DOHH2 (cell line): ENCODE data around the gene NECAP2.
"Not testable (repeated sequence)": the region's sequence is repeated elsewhere in the genome, so short reads cannot be mapped to it uniquely, and the experiment has no call there.

Experiments used
- H3F3A ChIP-seq: fragments of 200-600 bp; sonication (generic), shearing (Covaris generic); 2 replicates; pipeline ENCODE4 v1.6.0; 2016; ENCODE audit warnings: antibody characterized with exemption, mild to moderate bottlenecking; ENCODE audit not compliant: control insufficient read depth, insufficient read depth
- H3K27ac ChIP-seq: fragments of 200-600 bp; sonication (generic); 2 replicates; pipeline ENCODE4 v1.5.1; 2014; ENCODE audit warnings: low read depth, mild to moderate bottlenecking, low read length, moderate library complexity
- H3K27me3 ChIP-seq: fragments of 200-600 bp; sonication (generic); 2 replicates; pipeline ENCODE4 v1.6.1; 2014; ENCODE audit warnings: mild to moderate bottlenecking, low read length, mixed read lengths; ENCODE audit not compliant: control insufficient read depth
- H3K36me3 ChIP-seq: fragments of 200-600 bp; sonication (generic); 2 replicates; pipeline ENCODE4 v1.6.1; 2014; ENCODE audit warnings: mild to moderate bottlenecking, low read length, moderate library complexity, mixed read lengths; ENCODE audit not compliant: control insufficient read depth
- H3K4me1 ChIP-seq: fragments of 200-600 bp; sonication (generic); 2 replicates; pipeline ENCODE4 v1.6.1; 2014; ENCODE audit warnings: mild to moderate bottlenecking, low read length, mixed read lengths; ENCODE audit not compliant: control insufficient read depth
- H3K4me2 ChIP-seq: fragments of 200-600 bp; sonication (generic); 2 replicates; pipeline ENCODE4 v1.6.0; 2014; ENCODE audit warnings: mild to moderate bottlenecking, low read length, moderate library complexity
- H3K4me3 ChIP-seq: fragments of 200-600 bp; sonication (generic); 2 replicates; pipeline ENCODE4 v1.5.1; 2014; ENCODE audit warnings: mild to moderate bottlenecking, low read length, mixed read lengths
- H3K79me2 ChIP-seq: fragments of 200-600 bp; sonication (generic); 2 replicates; pipeline ENCODE4 v1.6.1; 2014; ENCODE audit warnings: mild to moderate bottlenecking, low read length, mixed read lengths; ENCODE audit not compliant: control insufficient read depth
- H3K9me2 ChIP-seq: fragments of 200-600 bp; sonication (generic); replicated peaks from 2 replicates; pipeline ENCODE4 v1.6.1; 2014; ENCODE audit warnings: mild to moderate bottlenecking, low read length, mixed read lengths; ENCODE audit not compliant: control insufficient read depth
- H3K9me3 ChIP-seq: fragments of 200-600 bp; sonication (generic); 2 replicates; pipeline ENCODE4 v1.6.1; 2014; ENCODE audit warnings: antibody characterized with exemption, low read length, mixed read lengths; ENCODE audit not compliant: control insufficient read depth, insufficient read depth
- H4K20me1 ChIP-seq: fragments of 200-600 bp; sonication (generic); 2 replicates; pipeline ENCODE4 v1.6.0; 2014; ENCODE audit warnings: low read depth, mild to moderate bottlenecking, antibody characterized with exemption, low read length, moderate library complexity; ENCODE audit not compliant: control insufficient read depth, insufficient read depth

The NECAP2 gene

DNA sequence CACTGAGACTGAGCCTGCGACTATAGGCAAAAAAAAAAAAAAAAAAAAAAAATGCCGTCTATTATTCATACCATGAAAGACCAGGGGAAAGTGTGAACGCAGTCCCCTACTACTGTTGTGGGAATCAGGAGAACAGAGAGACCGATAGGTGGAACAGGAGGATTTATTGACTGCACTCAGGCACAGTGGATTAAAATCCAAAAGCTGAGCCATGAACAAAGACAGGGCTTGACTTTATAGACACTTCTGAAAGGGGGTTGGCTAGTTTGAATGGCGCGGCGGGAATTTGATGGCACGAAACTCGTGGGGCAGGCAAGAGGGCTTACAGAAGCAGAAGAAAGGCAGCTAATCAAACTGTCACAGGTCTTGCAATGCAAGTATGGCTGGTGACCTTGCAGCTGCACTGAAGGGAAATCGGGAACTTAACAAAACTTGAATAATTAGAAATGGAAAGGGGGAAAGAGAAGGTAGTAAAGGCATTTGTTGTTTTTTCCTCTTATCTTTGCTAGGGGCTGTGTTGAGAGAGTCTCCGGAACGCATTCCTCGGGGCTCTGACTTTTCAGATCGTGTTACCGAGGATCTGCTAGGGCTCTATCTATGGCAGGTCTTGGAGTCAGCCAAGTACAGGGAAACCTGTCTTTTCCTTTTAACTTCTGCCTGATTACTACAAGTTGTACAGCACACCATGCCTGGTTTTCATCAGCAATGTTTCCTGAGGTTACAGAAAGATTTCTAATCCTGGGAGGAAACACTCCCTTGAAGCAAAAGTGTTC lies 66.0 kb downstream of the NECAP2 start:
- not testable (repeated sequence) for H3K9me3 ChIP-seq, H4K20me1 ChIP-seq, H3K4me2 ChIP-seq, H3F3A ChIP-seq, H3K79me2 ChIP-seq, H3K4me3 ChIP-seq, H3K27ac ChIP-seq, H3K9me2 ChIP-seq, H3K27me3 ChIP-seq, H3K4me1 ChIP-seq, H3K36me3 ChIP-seq

DNA sequence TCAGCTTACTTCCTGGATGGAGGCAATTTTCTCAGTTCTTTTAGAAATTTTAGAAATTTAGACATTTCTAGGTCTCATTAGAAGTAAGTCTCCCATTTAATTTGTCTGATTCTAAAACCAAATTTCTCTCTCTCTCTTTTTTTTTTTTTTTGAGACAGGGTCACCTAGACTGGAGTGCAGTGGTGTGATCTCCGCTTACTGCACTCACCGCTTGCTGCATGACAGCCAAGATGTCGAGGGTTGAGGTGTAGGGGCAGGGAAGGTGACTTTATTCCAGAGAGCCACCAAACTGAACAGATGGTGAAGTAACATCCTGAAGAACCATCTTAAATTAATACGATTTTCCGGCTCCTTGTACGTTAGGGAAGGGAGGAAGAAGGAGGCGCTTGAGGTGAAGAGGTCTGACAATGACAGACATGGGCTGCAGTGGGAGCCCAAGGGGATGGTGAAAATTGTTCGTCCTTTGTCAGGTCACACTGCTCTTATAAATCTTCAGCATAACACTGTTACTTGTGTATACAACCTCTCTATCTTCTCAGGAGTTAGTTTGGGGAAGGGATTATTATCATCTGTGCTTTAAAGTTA lies 68.4 kb downstream of the NECAP2 start:
- H3K27me3 ChIP-seq, H3K36me3 ChIP-seq, H3K4me2 ChIP-seq, H3K9me3 ChIP-seq, H3K4me3 ChIP-seq, H3K9me2 ChIP-seq, H3K4me1 ChIP-seq, H3F3A ChIP-seq, H3K79me2 ChIP-seq, H4K20me1 ChIP-seq, H3K27ac ChIP-seq: not testable (repeated sequence)
